ENCODE data around the gene RAD51B. TPM values are rescaled to one million over a fixed set of nuclear protein-coding genes. Genes with fewer than 3 reads are reported as not detected.
"Not testable (repeated sequence)": the region's sequence is repeated elsewhere in the genome, so short reads cannot be mapped to it uniquely, and the experiment has no call there.

The RAD51B gene
- total RNA-seq, 1 donor from 2014 or later, result 17.0 TPM

DNA sequence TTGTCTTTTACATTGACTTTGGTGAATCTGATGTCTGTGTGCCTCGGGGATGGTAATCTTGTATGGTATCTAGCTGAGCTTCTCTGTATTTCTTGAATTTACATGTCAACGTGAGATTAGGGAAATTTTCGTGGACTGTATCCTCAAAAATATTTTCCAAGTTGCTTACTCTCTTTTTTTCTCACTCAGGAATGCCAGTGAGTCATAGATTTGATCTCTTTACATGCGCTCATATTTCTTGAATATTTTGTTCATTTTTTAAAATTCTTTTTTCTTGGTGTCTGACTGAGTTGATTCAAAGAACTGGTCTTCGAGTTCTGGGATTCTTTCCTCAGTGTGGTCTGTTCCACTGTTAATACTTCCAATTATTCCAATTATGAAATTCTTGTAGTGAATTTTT, 207.7 kb downstream of the RAD51B start:
- DNase-seq (ENCODE audit: low read depth), result no peak

- DNase-seq (ENCODE audit: low read depth), result no peak
Measured at GRCh38 chr14:68028075-68028474, 208.5 kb downstream of the RAD51B start.

GRCh38 chr14:68031011-68031410, 211.4 kb downstream of the RAD51B start:
- not testable (repeated sequence) for DNase-seq (ENCODE audit: low read depth)

DNA sequence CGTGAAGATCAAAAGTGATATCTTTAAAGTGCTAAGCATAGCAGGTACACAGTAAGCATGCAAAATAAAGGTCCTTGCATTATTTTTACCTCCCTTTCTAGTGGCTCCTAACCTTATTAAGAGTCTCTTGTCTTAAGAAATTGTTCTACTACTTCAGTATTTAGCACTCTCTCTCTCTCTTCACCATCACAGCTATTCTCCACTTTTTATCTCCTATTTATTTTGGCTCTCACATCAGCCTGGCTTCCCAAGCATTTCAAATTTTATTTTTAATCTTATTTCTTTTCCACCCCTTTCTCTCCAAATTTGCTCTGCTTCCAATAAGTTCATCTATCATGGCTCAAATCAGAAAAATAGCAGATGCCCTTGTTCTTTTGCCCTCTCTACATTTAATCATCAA, 212.6 kb downstream of the RAD51B start:
- no peak for DNase-seq (ENCODE audit: low read depth)

- peak; percentile 28 for DNase-seq (ENCODE audit: low read depth)
Measured at GRCh38 chr14:68033336-68033932, 213.9 kb downstream of the RAD51B start.

GRCh38 chr14:68034896-68035295, 215.3 kb downstream of the RAD51B start:
- DNase-seq (ENCODE audit: low read depth), result no peak

GRCh38 chr14:68036202-68036601, 216.6 kb downstream of the RAD51B start:
- no peak for DNase-seq (ENCODE audit: low read depth)

GRCh38 chr14:68039593-68039992, 220.0 kb downstream of the RAD51B start:
- peak; percentile 62 for DNase-seq (ENCODE audit: low read depth)

- DNase-seq (ENCODE audit: low read depth), result no peak
Measured at GRCh38 chr14:68040633-68041369, 221.2 kb downstream of the RAD51B start.

DNA sequence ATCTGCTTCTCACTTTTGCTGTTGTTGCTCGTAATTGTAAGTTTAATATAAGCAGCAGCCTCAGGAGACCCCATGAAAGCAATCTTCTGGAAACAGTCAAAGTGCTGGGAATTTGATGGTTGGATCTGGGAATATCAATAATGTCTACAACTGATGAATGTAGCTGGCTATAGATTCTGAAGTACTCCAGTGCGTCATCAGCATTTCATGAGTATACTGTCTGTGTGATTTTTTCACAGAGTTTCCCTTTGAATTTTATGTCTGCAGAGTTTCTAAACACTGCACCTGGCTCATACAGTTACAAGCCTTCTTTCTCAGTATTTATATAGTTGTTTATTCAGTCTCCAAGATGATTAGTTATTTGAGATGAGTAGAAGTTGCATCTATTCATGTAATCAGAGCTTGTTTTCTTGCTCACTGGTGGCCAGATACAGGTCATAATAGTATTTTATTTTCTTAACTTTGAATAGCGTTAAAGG, 222.3 kb downstream of the RAD51B start:
- DNase-seq (ENCODE audit: low read depth), result peak; percentile 13

- DNase-seq (ENCODE audit: low read depth), result peak; percentile 87
Measured at GRCh38 chr14:68042586-68043210, 223.1 kb downstream of the RAD51B start.

GRCh38 chr14:68043752-68044151, 224.2 kb downstream of the RAD51B start:
- no peak for DNase-seq (ENCODE audit: low read depth)

DNA sequence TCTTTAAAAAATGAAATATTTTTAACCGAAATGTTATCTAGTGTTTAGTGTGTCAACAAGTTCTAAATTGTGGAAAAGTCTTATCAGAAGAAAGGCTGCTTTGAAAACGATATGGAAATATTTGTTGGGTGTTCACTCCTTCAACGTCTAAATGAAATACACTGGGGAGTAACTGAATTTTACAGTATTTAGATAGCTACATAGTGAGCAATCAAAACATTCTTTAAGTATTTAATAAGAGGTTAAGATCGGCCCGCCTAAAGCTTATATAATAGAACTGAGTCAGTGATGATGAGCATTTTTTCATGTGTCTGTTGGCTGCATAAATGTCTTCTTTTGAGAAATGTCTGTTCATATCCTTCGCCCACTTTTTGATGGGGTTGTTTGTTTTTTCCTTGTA, 228.3 kb downstream of the RAD51B start:
- no peak for DNase-seq (ENCODE audit: low read depth)

DNA sequence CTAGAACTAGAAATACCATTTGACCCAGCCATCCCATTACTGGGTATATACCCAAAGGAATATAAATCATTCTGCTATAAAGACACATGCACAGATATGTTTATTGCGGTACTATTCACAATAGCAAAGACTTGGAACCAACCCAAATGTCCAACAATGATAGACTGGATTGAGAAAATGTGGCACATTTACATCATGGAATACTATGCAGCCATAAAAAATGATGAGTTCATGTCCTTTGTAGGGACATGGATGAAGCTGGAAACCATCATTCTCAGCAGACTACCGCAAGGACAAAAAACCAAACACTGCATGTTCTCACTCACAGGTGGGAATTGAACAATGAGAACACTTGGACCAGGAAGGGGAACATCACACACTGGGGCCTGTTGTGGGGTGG, 229.2 kb downstream of the RAD51B start:
- not testable (repeated sequence) for DNase-seq (ENCODE audit: low read depth)

GRCh38 chr14:68050177-68050576, 230.6 kb downstream of the RAD51B start:
- no peak for DNase-seq (ENCODE audit: low read depth)

DNA sequence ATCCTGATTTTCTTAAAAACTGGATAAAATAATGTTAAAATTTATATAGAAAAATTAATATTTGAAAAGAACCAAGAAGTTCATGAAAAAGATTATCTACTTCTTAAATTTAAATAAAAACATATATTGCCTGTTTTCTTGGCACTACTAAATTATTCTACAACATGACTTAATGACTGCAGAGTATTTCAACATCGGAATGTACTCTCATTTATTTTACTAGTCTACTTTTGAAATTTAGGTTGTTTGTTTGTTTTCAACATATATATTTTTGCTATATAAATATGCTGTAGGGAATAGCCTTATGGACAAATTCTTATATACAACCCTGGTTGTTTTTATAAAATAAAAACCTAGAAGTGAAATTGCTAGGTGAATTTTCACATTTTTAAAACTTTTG, 231.6 kb downstream of the RAD51B start:
- no peak for DNase-seq (ENCODE audit: low read depth)

GRCh38 chr14:68060198-68060597, 240.6 kb downstream of the RAD51B start:
- DNase-seq (ENCODE audit: low read depth), result no peak

DNA sequence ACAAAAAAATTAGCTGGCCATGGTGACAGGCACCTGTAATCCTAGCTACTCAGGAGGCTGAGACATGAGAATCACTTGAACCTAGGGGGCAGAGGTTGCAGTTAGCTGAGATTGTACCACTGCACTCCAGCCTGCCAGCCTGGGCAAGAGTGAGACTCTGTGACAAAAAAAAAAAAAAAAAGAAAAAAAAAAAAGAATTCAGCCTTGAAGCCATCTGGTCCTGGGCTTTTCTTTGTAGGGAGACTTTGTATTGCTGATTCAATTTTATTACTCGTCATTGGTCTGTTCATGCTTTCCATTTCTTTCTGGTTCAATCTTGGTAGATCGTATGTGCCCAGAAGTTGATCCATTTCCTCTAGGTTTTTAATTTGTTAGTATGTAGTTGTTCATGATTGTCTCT, 243.1 kb downstream of the RAD51B start:
- no peak for DNase-seq (ENCODE audit: low read depth)

DNA sequence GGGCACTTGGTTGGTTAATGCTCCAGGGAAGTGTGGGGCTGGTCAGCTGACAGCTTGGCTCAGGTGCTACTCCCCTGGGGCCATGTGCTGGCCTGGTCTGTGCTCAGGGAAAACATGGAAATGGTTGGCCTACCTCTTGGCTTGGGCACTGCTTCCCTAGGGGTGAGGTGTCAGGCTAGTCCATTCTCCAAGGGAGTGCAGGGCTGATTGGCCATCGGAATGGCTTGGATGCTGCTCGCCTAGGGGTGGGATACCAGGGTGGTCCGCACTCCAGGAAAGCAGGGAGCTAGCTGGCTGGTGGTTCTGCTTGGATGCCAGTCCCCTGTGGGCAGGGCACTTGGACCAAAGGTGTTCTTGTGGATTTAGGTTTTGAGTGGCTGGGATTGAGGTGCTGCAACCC, 245.7 kb downstream of the RAD51B start:
- no peak for DNase-seq (ENCODE audit: low read depth)

DNA sequence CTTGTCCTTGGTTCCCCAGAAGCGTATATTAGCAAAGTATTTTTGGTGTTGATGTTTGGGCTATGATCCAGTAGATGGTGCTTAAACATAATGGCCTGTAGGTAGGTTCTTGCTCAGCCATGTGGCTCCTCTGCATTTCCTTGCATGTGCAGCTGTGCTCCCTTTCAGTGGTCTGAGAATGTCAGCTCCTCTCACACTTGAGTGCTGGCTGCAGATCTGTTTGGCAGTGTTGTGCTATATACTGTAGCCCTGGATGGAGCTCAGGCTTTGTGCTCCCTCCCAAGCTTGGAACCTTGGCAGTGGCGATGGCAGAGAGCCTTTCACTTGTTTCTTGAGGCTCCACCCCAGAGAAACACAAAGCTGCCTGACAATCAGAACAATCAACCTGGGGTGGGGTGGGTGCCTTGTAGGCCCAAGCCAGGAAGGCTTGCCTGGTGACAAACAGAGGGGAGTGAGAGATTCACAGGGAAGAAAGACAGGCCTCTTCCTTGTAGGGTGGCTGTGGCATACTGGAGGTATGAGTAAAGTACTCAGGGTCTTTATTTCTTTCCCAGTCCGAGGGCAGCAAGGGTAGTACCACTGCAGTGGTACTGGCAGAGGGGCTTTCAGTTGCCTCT, 255.3 kb downstream of the RAD51B start:
- no peak for DNase-seq (ENCODE audit: low read depth)

DNA sequence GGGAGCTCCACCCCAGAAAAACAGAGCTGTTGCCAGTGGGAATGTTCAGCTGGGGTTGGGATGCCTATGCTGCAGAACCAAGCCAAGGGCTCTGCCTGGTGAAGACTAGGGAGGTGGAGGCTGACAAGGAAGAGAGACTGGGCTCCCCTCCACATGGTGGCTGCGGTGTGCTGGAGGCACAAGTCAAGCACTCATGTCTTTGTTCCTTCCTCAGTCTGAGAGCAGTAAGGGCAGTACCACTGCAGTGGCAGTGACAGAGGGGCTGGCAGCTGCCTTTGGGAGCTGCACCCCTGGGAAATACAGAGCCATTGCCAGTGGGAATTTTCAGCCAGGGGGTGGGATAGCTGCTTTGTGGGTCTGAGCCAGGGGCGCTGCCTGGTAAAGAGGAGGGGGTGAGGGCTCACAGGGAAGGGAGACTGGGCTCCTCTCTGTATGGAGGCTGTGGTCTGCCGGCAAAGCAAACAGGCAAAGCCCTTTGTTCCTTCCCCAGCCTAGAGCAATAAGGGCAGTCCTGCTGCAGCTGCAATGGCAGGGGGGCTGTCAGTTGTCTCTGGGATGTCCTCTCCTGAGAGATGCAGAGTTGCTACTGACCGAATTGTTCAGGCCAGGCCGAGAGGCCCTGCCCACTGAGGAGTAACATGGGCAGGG, 255.9 kb downstream of the RAD51B start:
- DNase-seq (ENCODE audit: low read depth), result no peak

DNA sequence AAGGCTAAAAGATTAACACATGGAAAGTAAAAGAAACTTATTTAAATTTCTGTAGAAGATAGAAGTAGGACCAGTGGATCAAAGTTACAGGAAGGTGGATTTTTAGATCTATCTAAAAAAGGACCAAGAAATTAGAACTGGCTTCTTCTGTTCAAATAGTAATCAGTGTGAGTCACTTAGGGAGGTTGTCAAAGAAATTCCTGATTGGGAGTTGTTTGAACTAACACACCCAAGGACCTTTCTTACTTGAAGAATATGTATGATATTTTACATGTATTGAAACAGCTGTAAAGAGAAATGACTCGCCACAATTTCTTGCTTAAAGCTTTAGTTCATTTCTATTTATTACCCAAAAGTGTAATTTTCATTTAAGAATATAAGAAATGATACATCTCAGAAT, 256.9 kb downstream of the RAD51B start:
- DNase-seq (ENCODE audit: low read depth), result peak; percentile 67
